Gastroesophageal sphincter (tissue), 4 donors: Measurements from ENCODE around the gene PTCH1. TPM values are rescaled to one million over a fixed set of nuclear protein-coding genes. Genes with fewer than 3 reads are reported as not detected.

Experiments used
- ATAC-seq: fragments of 150-250 bp; one replicate; pipeline ENCODE4 v1.9.1; 2016; ENCODE audit warnings: mild to moderate bottlenecking, moderate library complexity
- H3K27ac ChIP-seq, 4 donors: fragments of 200-600 bp; sonication (generic) in 3 of 4; 1 replicate in 3 of 4; 2 replicates in 1 of 4; pipeline ENCODE4 v1.5.1; 2016 to 2019
- H3K27me3 ChIP-seq: fragments of 200-600 bp; sonication (generic); one replicate; pipeline ENCODE4 v1.5.1; 2019
- H3K36me3 ChIP-seq, 2 donors: fragments of 200-600 bp; sonication (generic); one replicate each; pipeline ENCODE4 v1.5.1; 2019; ENCODE audit warnings: control low read depth in 1 of 2
- H3K4me1 ChIP-seq, 3 donors: fragments of 200-600 bp; sonication (generic); 1 replicate in 2 of 3; 2 replicates in 1 of 3; pipeline ENCODE4 v1.5.1; 2016 to 2019; ENCODE audit warnings: control low read depth in 2 of 3
- H3K4me3 ChIP-seq, 2 donors: fragments of 200-600 bp; sonication (generic); one replicate each; pipeline ENCODE4 v1.5.1; 2019; ENCODE audit warnings: mild to moderate bottlenecking in 1 of 2, moderate library complexity in 1 of 2
- H3K9me3 ChIP-seq, 3 donors: fragments of 200-600 bp; sonication (generic); one replicate each; pipeline ENCODE4 v1.5.1; 2017 to 2019; ENCODE audit warnings: control low read depth in 2 of 3
- CTCF ChIP-seq, 4 experiments: fragments of 200-600 bp in 2 of 4; fragments of 450-650 bp in 2 of 4; sonication (generic) in 1 of 4; IDR thresholded peaks; one replicate each; pipeline ENCODE4 v1.5.1; 2017 to 2019; ENCODE audit warnings: antibody characterized with exemption in 4 of 4, mild to moderate bottlenecking in 2 of 4, moderate library complexity in 2 of 4
- EP300 ChIP-seq: sonication (generic); formaldehyde crosslinking; IDR thresholded peaks from one replicate; pipeline ENCODE4 v1.6.1; 2017; ENCODE audit warnings: antibody characterized with exemption, mild to moderate bottlenecking
- POLR2A ChIP-seq, 2 donors: fragments of 450-650 bp; IDR thresholded peaks; one replicate each; pipeline ENCODE4 v1.6.1; 2017; ENCODE audit warnings: antibody characterized with exemption in 2 of 2, mild to moderate bottlenecking in 2 of 2, moderate library complexity in 1 of 2
- POLR2AphosphoS5 ChIP-seq: sonication (generic); formaldehyde crosslinking; IDR thresholded peaks from one replicate; pipeline ENCODE4 v1.6.1; 2017; ENCODE audit warnings: antibody characterized with exemption
- WGBS, 2 donors: methylation state at CpG; one replicate each; pipeline ENCODE4 v1.1.5; 2018; ENCODE audit warnings: low coverage in 1 of 2; 5-methylcytosine and 5-hydroxymethylcytosine counted together
- total RNA-seq, 4 donors: library from RNA; depleted of rRNA; stranded (reverse); fragments of >200 nt; gene quantifications; one replicate each; pipeline ENCODE4 v1.1.0, GENCODE V29; 2016

Gene PTCH1
- total RNA-seq, 4 donors from 2014 or later = 12.5 to 20.3 (median 15.5) TPM

GRCh38 chr9:95552814-95553546 is 36.2 kb upstream of the PTCH1 start:
- peak overlapping the region in 1 of 2 donors; percentile 28 for H3K4me3 ChIP-seq
- no peaks in the 10 kb centered on the region for H3K36me3 ChIP-seq
- H3K9me3 ChIP-seq = peaks cover 0 to 8% (median 0%) of the 10 kb centered on the region in 3 donors
- H3K27ac ChIP-seq = no peak overlapping the region
- 43 to 100% methylated on average over 1 to 23 of the region's 43 CpGs for WGBS, 2 donors
- H3K27me3 ChIP-seq = peaks cover 37% of the 10 kb centered on the region
- H3K4me1 ChIP-seq = peaks cover 0 to 6% (median 0%) of the 10 kb centered on the region in 3 donors
- TF ChIP-seq POLR2A (IDR thresholded peaks at IDR 0.05) (no peak), CTCF (IDR thresholded peaks at IDR 0.05) (no peak), EP300 (no peak), POLR2AphosphoS5 (no peak)
- ATAC-seq = peak; percentile 65

- H3K36me3 ChIP-seq = no peaks in the 10 kb centered on the region
- no peak overlapping the region for H3K4me3 ChIP-seq
- ATAC-seq = no peak
- peaks cover 37% of the 10 kb centered on the region for H3K27me3 ChIP-seq
- 100% methylated on average over 1 of the region's 6 CpGs; no CpG with 5 or more reads in 1 of the 2 donors for whole genome bisulfite sequencing, 2 donors
- TF ChIP-seq EP300 = no peak
- no peak for TF ChIP-seq CTCF (IDR thresholded peaks at IDR 0.05)
- TF ChIP-seq POLR2AphosphoS5 = no peak
- TF ChIP-seq POLR2A (IDR thresholded peaks at IDR 0.05) = no peak
- no peak overlapping the region for H3K27ac ChIP-seq
- peaks cover 0 to 6% (median 0%) of the 10 kb centered on the region in 3 donors for H3K4me1 ChIP-seq
- H3K9me3 ChIP-seq = peaks cover 0 to 8% (median 0%) of the 10 kb centered on the region in 3 donors
Observed at GRCh38 chr9:95552255-95552654, 35.5 kb upstream of the PTCH1 start.

GRCh38 chr9:95551406-95551805 is 34.6 kb upstream of the PTCH1 start:
- peaks cover 0 to 6% (median 0%) of the 10 kb centered on the region in 3 donors for H3K4me1 ChIP-seq
- 92% methylated on average over 4 of the region's 4 CpGs; no CpG with 5 or more reads in 1 of the 2 donors for WGBS, 2 donors
- peaks cover 0 to 8% (median 0%) of the 10 kb centered on the region in 3 donors for H3K9me3 ChIP-seq
- H3K27me3 ChIP-seq = peaks cover 32% of the 10 kb centered on the region
- ATAC-seq = no peak
- TF ChIP-seq EP300 = no peak
- no peak for TF ChIP-seq POLR2AphosphoS5
- TF ChIP-seq CTCF (IDR thresholded peaks at IDR 0.05) = no peak
- TF ChIP-seq POLR2A (IDR thresholded peaks at IDR 0.05) = no peak
- H3K36me3 ChIP-seq = no peaks in the 10 kb centered on the region
- no peak overlapping the region for H3K4me3 ChIP-seq
- no peak overlapping the region for H3K27ac ChIP-seq

GRCh38 chr9:95545831-95546567 is 29.2 kb upstream of the PTCH1 start:
- H3K9me3 ChIP-seq = no peaks in the 10 kb centered on the region
- H3K4me3 ChIP-seq = no peak overlapping the region
- H3K27ac ChIP-seq = no peak overlapping the region
- WGBS, 2 donors = 43 to 55% methylated on average over 8 of the region's 12 CpGs
- TF ChIP-seq EP300 = no peak
- no peak for TF ChIP-seq POLR2A (IDR thresholded peaks at IDR 0.05)
- no peak for TF ChIP-seq CTCF (IDR thresholded peaks at IDR 0.05)
- no peak for TF ChIP-seq POLR2AphosphoS5
- no peak for ATAC-seq
- H3K27me3 ChIP-seq = no peaks in the 10 kb centered on the region
- no peaks in the 10 kb centered on the region for H3K36me3 ChIP-seq
- no peaks in the 10 kb centered on the region for H3K4me1 ChIP-seq
